HepG2 (cell line): Measurements from ENCODE around the gene CAND1. TPM values are rescaled to one million over a fixed set of nuclear protein-coding genes. Genes with fewer than 3 reads are reported as not detected.

Experiments used
- DMAP1 ChIP-seq: IDR thresholded peaks from 2 replicates; pipeline ENCODE4 v1.6.1; 2016
- FOXK2 ChIP-seq: fragments of 450-650 bp; IDR thresholded peaks from 2 replicates; pipeline ENCODE4 v1.6.1; 2016
- MAFG ChIP-seq: sonication (generic); formaldehyde crosslinking; IDR thresholded peaks from 2 replicates; pipeline ENCODE4 v1.5.1; 2020; ENCODE audit warnings: mild to moderate bottlenecking, missing genetic modification reagents
- ONECUT2 ChIP-seq: sonication (generic); formaldehyde crosslinking; IDR thresholded peaks from 2 replicates; pipeline ENCODE4 v1.4.0; 2020; ENCODE audit warnings: missing genetic modification reagents
- REST ChIP-seq, 2 experiments: IDR thresholded peaks; 2 replicates each; pipeline ENCODE4 v1.6.1; 2011 to 2012; ENCODE audit warnings: low read length in 2 of 2, borderline replicate concordance in 1 of 2, low read depth in 1 of 2, mild to moderate bottlenecking in 1 of 2, moderate library complexity in 1 of 2
- ZBTB7A ChIP-seq: sonication (generic); formaldehyde crosslinking; IDR thresholded peaks from 2 replicates; pipeline ENCODE4 v1.8.0; 2022; ENCODE audit warnings: mild to moderate bottlenecking, missing genetic modification reagents
- ZNF12 ChIP-seq: sonication (generic); formaldehyde crosslinking; IDR thresholded peaks from 2 replicates; pipeline ENCODE4 v1.5.0; 2020; ENCODE audit warnings: missing genetic modification reagents
- ZNF605 ChIP-seq: sonication (generic); formaldehyde crosslinking; IDR thresholded peaks from 2 replicates; pipeline ENCODE4 v1.8.0; 2022; ENCODE audit warnings: mild to moderate bottlenecking, missing genetic modification reagents
- ZNF766 ChIP-seq: sonication (generic); formaldehyde crosslinking; IDR thresholded peaks from 2 replicates; pipeline ENCODE4 v1.5.0; 2020; ENCODE audit warnings: missing genetic modification reagents, borderline replicate concordance
- polyA plus RNA-seq, 8 experiments: library from polyadenylated mRNA; depleted of rRNA in 3 of 8; stranded (reverse) in 7 of 8; unstranded in 1 of 8; fragments of >200 nt; fragmentation: Illumina TruSeq in 4 of 8; extraction: Trizol in 4 of 8; gene quantifications; 2 replicates each; pipeline versions ENCODE4 v1.2.1 to v1.2.3, GENCODE V29; 2011 to 2016; ENCODE audit warnings: low read depth in 4 of 8, missing spikeins in 1 of 8, mixed read lengths in 1 of 8; ENCODE audit not compliant: insufficient read depth in 1 of 8
- total RNA-seq, 5 experiments: library from RNA; depleted of rRNA; stranded (reverse); fragments of >200 nt; fragmentation: Illumina TruSeq; extraction: Trizol; gene quantifications; 2 replicates each; pipeline ENCODE4 v1.2.3, GENCODE V29; 2016; ENCODE audit warnings: low read depth in 1 of 5
- TF ChIP-seq, protein P1 (sequence below): sonication (generic); formaldehyde crosslinking; IDR thresholded peaks from 2 replicates; pipeline ENCODE4 v1.5.0; 2020; ENCODE audit warnings: mild to moderate bottlenecking, missing genetic modification reagents, borderline replicate concordance

Gene CAND1
- total and polyA plus RNA-seq, 2 of the 13 experiments (the other 11 are each of a cell fraction or from before 2014, with no cell fraction given): 56.2 to 138 TPM

GRCh38 chr12:67354966-67355365, 85.8 kb downstream of the CAND1 start (continued):
- TF ChIP-seq, protein P1, sequence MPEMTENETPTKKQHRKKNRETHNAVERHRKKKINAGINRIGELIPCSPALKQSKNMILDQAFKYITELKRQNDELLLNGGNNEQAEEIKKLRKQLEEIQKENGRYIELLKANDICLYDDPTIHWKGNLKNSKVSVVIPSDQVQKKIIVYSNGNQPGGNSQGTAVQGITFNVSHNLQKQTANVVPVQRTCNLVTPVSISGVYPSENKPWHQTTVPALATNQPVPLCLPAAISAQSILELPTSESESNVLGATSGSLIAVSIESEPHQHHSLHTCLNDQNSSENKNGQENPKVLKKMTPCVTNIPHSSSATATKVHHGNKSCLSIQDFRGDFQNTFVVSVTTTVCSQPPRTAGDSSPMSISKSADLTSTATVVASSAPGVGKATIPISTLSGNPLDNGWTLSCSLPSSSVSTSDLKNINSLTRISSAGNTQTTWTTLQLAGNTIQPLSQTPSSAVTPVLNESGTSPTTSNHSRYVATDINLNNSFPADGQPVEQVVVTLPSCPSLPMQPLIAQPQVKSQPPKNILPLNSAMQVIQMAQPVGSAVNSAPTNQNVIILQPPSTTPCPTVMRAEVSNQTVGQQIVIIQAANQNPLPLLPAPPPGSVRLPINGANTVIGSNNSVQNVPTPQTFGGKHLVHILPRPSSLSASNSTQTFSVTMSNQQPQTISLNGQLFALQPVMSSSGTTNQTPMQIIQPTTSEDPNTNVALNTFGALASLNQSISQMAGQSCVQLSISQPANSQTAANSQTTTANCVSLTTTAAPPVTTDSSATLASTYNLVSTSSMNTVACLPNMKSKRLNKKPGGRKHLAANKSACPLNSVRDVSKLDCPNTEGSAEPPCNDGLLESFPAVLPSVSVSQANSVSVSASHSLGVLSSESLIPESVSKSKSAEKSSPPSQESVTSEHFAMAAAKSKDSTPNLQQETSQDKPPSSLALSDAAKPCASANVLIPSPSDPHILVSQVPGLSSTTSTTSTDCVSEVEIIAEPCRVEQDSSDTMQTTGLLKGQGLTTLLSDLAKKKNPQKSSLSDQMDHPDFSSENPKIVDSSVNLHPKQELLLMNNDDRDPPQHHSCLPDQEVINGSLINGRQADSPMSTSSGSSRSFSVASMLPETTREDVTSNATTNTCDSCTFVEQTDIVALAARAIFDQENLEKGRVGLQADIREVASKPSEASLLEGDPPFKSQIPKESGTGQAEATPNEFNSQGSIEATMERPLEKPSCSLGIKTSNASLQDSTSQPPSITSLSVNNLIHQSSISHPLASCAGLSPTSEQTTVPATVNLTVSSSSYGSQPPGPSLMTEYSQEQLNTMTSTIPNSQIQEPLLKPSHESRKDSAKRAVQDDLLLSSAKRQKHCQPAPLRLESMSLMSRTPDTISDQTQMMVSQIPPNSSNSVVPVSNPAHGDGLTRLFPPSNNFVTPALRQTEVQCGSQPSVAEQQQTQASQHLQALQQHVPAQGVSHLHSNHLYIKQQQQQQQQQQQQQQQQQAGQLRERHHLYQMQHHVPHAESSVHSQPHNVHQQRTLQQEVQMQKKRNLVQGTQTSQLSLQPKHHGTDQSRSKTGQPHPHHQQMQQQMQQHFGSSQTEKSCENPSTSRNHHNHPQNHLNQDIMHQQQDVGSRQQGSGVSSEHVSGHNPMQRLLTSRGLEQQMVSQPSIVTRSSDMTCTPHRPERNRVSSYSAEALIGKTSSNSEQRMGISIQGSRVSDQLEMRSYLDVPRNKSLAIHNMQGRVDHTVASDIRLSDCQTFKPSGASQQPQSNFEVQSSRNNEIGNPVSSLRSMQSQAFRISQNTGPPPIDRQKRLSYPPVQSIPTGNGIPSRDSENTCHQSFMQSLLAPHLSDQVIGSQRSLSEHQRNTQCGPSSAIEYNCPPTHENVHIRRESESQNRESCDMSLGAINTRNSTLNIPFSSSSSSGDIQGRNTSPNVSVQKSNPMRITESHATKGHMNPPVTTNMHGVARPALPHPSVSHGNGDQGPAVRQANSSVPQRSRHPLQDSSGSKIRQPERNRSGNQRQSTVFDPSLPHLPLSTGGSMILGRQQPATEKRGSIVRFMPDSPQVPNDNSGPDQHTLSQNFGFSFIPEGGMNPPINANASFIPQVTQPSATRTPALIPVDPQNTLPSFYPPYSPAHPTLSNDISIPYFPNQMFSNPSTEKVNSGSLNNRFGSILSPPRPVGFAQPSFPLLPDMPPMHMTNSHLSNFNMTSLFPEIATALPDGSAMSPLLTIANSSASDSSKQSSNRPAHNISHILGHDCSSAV (CRISPR knock-in tag): no peak
- TF ChIP-seq ZNF605 (CRISPR knock-in tag) (no peak), DMAP1 (CRISPR knock-in tag) (no peak), FOXK2 (no peak), ONECUT2 (CRISPR knock-in tag) (no peak), MAFG (CRISPR knock-in tag) (no peak), ZBTB7A (CRISPR knock-in tag) (no peak), ZNF12 (CRISPR knock-in tag) (no peak), ZNF766 (CRISPR knock-in tag) (no peak), REST (IDR thresholded peaks at IDR 0.05; ENCODE audit: borderline replicate concordance in 1 of 2, low read depth in 1 of 2, low read length in 2 of 2) (no peak)
